ENCODE results near the gene TSHZ2.
"Not testable (repeated sequence)": the region's sequence is repeated elsewhere in the genome, so short reads cannot be mapped to it uniquely, and the experiment has no call there.

The TSHZ2 gene

DNA sequence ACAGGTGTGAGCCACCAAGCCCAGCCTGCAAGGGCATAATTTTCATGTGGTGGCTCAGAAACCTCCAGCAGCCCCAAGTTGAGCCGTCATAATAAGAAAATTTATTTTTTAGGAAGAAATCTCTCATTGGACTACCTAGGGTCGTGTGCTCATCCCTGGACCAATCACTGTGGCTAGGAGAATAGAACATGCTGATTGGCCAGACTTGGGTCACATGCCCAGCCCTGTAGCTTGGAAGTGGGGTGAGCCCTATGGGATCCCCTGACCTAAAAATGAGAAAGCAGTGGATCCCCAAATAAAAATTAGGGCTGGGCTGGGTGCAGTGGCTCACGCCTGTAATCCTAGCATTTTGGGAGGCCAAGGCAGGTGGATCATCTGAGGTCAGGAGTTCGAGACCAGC, 466.2 kb downstream of the TSHZ2 start:
- no peak for DNase-seq

DNA sequence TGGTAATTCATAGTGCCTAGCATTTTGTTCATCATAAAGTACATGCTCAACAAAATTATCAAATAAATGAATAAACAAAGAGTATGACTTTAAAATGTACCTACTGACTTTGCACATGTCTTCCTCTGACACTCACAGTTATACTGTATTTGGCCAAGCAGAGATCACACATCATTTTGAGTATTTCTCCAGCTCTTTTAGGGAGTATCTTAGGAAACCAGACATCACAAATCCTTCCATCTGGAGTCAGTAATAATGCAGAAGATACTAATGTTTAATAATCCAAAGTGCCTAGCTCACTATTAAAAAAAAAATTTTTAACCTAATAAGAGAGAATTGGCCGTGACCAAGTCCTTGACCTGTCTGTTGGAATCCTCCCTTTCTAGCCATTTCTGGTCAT, 466.9 kb downstream of the TSHZ2 start:
- DNase-seq, result no peak

DNA sequence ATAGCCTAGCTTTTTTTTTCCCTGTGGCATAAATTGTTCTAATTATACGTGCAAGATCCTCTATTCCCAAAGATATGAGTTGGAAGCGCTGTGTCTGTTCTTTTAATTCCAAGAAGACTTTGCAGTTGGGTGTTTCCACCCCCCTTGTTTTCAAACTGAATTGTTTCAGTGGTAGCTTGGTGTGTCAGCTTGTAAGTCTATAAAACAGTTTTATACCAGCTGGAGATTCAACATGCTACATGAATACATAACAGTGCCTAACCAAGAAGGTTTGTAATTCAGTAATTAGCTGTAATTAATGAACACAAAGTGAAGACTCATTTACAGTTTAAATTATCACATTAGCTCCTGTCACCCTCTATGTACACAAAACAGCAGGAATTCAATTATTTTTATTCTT, 467.5 kb downstream of the TSHZ2 start:
- DNase-seq, result no peak

DNA sequence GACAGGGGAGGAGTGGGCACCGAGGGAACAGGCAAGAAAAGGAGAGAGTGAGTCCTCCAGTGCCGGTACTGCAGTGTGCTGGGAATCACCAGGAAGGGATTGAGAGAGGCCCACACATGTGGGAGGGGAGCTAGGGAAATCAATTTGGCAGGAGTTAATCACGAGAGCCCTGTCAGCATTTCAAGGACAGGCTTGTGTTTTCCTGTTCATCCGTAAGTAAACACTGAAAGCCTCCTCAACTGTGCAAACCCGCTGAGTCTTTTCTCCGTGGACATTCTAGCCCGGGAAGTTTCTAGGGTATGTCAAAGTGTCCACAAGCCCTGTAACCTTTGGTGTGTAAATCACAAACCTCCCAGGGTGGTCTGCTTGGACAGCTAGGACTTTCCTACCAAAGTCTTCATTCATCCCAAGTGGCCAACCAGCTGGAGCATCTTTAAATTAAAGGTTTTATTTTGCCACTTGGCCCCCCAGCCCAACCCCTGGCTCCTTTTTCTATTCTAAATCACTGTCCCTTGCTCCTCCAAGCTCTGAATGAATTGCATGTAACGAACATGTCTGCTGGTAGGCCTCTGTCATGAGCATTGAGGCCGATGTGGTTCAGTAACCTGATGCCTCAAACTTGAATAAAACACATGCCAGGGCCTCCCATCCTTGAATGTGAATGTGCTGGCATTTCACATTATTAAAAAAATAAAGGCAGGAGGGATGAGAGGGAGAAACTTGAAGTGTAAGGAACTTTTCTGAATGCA, 472.4 kb downstream of the TSHZ2 start:
- no peak for DNase-seq

DNA sequence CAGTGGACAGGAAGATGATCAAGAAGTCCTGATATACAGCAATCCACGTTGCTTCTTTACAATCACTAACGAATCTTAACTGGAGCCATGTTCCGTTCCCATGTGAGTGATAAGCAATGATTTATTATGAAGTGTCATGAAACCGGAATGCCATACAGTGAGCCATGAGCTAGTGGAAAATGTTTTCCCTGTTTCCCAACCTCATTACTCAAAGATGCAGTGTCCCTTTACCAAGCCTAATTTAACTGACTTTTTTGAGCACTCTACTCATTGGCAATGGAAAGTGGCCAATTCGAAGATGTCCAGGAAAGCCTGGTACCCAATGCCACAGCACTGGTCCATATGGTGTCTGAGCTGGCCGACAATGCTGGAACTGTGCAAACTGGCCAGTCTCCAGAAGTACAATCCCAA, 473.2 kb downstream of the TSHZ2 start:
- no peak for DNase-seq

DNA sequence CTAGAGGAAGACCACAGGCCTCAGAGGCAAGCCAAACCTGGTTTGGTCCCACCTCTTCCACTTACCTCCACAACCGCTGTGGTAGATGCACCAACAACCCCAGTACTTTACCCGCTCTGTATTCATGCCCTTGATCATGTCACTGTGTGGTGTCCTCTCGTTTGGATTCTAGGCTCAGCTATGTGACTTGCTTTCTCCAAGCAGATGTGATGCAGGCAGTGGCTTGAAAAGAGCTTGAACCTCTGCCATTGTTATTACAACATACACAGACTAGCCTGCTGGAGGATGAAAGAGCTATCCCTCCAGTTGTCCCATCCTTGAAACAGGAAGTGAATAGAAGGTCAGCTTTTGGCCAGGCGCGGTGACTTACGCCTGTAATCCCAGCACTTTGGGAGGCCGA, 473.8 kb downstream of the TSHZ2 start:
- no peak for DNase-seq

DNA sequence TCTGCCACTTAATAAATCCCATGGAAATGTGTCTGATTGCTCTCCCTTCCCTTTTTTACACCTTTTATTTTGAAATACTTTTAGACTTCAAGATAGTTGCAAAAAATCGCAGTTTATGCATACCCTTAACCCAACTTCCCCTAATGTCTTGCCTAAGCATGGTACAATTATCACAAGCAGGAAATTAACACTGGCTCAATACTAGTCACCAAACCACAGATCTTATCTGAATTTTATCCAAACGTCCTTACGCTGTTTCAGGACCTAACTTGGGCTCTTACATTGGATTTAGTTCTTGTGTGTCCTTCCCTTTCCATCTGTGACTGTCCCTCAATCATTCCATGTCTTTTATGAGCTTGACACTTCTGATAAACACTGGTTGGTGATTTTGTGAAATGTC, 475.2 kb downstream of the TSHZ2 start:
- DNase-seq, result no peak

DNA sequence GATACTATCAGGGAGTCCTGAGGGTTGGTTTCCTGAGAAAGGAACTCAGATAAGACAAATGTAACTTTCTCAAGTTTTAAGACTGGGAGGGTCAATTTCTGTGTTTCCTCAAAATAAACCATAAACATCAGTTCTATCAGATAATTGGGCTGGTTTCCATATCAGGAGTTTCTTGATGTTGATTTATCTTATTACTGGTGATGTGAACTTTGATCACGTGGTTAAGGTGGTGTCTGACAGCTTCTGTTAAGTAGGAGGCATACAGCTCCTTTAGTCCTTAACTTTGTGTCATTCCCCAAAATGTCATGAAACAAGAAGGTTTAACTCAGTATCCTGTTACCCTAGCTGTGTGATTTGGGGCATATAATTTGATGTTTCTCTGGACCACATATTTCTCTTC, 476.3 kb downstream of the TSHZ2 start:
- no peak for DNase-seq

DNA sequence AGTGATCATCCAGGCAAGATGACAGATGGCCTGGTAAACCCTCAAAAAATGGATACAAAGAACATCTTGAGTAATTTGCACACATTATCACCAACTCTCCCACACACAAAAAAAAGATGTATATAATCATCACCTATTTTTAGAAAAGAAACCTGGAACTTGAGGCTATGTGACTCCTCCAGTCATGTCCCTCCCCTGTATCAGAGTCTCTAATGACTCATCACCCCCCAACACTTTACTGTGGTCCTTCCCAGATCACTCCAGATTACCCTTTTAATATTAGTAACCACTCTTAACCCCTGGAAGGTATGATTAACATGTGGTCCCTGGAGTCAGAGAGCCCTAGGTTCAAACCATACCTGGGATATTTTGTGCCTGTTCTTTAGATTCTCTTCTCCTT, 476.7 kb downstream of the TSHZ2 start:
- DNase-seq, result no peak

DNA sequence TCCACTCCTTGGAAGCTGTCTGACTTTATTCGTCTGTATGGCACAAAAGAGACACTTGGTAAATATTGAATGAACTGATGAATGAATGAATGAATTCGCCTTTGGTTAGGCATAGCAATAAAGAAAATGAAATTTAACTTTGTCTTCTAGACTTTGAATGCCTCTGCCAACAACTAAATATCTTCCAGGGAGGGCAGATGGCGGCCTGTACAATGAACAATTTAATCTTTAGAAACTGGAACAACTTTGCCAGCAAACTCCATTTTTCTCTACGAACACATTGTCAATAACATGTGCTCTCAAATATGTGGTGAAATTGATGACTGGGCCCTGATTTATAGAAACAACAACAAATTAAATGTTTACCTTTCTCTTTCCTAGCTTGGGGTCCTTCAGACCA, 480.9 kb downstream of the TSHZ2 start:
- no peak for DNase-seq

DNA sequence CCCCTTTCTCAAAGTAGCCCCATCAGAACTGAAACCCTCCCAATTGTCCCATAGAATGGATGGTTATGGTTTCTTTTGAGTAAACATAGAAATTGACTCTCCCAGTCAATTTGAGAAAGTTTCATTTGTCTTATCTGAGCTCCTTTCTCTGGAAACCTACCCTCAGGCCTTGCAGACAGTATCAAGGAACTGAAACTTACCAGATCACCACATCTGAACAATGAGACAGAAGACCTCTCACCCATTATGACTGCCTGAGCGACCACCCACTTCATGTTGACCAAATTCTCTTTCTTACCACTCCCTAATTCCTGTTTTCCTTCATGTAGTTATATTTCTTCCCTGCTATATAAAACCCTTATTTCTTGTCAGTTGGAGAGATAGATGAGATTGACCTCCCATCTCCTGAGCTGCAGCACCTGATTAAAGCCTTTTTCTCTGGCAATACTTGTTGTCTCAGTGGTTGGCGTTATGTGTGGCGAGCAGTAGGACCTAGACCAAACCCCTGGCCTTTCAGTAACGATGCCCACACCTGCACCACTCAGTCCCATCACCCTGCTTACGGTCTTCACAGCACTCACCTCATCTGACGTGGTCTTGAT, 482.6 kb downstream of the TSHZ2 start:
- DNase-seq, result no peak

DNA sequence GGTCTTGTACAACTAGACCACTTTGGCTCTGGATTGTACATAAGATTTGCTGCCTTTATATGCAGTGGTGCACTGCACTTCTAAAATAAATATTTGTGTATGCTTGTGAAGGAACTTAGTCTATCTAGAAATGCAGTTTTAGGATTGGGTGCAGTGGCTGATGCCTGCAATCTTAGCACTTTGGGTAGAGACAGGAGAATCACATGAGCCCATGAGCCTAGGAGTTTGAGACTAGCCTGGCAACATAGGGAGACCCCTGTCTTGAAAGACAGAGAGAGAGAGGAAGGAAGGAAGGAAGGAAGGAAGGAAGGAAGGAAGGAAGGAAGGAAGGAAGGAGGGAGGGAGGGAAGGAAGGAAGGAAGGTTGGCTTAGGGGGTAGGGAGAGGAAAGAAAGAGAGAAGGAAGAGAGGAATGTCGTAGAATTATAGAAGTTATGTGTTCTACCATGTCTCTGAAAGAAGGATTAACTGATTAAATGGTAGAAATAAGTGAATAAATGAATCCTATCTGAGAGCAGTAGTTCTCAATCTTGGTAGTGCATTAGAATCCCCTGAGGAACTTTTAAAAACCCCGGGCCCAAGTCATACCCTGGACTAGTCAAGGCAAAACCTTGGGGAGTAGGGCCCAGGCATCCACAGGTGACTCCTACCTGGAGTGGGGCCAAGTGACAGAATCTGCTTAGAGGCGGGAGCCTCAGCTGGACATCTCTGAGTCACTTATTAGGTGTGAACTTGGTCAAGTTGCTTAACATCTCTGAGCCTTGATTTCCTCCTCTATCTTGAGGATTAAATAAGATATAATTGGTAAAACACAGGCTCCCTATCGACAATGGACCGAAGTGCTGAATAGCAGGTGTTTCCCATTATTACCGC, 491.2 kb downstream of the TSHZ2 start:
- DNase-seq, result no peak

DNA sequence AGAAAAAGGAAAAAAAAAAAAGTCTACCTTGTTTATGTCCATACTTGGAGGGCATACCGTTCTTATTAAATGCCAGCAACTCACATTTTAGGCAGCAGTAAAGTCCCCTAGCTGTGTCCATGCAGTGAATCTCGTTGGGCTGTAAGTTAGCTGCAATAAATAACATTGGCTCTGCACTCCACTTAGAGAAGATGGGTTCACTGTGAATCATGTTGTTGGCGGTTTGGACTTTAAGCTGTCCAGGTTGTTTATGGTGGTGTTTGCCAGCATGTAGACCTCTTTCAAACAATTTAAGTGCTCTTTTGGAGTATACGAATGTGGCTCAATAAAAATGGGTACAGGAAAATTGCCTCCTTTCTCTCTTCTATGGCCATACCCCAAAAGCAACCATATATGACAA, 494.1 kb downstream of the TSHZ2 start:
- no peak for DNase-seq

DNA sequence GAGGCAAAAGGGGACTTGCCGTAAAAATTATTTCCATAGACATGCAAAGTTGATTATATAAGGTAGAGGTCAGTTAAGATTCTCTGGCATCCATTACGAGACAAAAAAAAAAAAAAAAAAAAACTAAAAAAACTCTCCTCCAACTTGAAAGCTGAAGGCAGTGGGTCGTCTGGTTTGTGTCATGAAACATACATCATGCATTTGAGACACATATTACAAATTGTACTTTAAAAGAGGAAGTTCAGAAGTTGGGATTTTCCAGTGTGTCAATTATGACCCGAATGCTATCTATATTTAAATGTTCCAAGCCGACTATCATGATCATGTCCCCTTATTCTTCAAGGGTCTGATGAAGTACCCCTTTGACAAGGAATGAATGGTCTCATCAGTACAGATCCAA, 496.4 kb downstream of the TSHZ2 start:
- no peak for DNase-seq

DNA sequence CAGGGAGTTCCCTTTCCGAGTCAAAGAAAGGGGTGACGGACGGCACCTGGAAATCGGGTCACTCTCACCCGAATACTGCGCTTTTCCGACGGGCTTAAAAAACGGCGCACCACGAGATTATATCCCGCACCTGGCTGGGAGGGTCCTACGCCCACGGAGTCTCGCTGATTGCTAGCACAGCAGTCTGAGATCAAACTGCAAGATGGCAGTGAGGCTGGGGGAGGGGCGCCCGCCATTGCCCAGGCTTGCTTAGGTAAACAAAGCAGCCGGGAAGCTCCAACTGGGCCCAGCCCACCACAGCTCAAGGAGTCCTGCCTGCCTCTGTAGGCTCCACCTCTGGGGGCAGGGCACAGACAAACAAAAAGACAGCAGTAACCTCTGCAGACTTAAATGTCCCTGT, 500.7 kb downstream of the TSHZ2 start:
- DNase-seq, result not testable (repeated sequence)

DNA sequence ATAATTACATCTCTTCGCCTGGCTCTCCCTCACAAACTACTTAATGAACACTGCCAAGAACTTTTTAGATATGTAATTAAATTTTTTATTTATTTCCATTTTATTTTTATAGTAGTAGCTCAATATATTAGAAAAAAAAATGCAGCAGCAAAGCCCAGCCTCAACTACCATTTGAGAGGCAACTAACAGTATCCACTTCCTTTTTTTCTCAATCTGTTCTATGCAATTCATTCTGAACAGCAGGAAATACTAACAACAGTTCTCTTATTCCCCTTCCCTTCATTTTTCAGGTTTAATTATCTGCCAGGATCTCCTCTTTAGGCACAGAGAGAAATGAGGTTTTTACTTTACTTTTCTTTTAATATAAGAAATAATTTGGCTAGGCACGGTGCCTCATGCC, 508.8 kb downstream of the TSHZ2 start:
- DNase-seq, result no peak

DNA sequence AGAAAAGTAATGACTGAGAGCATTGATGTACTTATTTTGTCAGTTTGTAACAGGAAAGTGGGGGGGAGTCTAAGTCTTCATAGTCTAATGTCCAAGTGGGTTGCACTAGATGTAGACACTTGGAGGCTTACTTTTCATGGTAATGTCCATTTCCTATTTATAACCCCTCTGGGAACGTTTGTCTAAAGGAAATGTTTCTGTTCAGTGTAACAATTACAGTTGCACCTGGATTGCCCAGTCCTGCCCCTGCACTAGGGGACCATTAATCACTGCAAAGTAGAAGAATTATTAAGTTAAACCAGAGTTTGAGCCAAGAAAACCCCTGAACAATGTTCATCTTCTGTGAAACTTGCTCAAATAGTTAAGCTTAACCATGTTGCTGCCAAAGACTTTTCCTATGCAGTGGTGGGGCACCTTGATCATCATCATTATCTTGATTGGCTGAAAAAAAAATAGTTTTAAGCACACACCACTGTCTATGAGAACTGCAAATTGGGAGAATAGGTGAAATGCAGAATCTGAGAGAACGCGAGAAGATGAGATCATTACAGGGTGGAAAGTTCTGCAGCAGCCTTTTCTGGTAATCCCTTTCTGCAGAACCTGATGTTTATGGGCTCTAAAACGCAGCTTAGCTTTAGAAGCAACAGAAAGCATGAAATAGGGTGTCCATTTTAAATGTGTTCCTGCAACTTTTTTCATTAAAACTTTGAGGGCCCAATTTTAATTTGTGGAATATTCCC, 515.5 kb downstream of the TSHZ2 start:
- no peak for DNase-seq

DNA sequence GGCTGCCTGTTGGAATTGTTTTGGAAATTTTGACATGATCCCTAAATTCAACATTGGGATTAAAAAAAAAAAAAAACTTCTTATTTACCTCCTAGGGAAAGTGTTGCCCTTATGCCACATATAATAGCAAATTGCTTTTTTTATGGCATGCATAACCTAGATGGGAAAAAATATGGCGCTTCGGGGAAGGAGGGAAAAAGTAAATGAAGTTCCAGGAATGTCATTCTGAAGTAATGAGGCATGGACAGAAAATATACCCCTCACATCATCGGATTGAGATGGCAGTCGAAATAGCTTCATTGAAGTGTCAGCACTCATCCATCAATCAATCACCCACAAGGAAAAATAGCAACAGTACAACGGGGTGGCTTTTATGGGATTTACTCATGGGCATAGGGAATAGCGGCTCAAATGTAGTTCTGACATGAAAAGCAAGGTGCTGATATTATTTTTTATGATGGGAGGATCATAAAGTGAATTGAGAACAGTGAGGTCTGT, 516.7 kb downstream of the TSHZ2 start:
- no peak for DNase-seq

DNA sequence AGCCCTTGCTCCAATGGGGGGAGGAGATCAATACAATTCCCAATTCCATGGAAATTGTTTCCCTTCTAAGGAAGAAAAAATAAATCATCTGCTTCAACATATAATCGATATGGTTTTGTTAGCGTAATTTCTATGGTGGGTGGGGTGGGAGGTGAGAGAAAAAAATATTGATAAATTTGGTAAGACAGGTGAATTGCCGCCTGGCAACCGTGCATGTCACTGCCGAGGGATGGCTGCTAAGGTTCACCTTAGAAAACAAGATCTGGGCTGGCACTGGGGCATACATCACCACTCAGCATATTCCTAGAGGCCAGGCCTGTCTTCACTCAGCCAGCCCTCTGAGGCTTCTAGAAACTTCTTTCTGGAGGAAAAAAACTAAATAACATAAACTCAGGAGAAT, 517.4 kb downstream of the TSHZ2 start:
- no peak for DNase-seq

DNA sequence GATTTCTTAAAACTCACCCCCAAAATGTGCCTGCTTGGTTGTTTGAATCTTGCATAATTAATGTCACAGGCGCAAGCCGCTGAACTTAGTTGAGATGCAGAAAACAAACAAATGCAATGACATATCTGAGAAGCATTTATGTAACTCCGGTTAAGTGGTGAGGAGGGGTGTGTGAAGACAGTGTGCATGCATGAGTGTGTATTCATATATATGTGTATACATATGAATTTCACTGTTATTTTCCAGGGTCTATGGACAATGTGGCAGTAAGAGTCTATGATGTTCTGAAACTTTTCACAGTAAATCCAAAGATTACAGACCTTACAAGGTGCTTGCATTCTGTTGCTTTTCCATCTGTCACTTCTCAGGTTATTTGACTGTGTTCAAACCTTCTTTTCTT, 518.5 kb downstream of the TSHZ2 start:
- no peak for DNase-seq

DNA sequence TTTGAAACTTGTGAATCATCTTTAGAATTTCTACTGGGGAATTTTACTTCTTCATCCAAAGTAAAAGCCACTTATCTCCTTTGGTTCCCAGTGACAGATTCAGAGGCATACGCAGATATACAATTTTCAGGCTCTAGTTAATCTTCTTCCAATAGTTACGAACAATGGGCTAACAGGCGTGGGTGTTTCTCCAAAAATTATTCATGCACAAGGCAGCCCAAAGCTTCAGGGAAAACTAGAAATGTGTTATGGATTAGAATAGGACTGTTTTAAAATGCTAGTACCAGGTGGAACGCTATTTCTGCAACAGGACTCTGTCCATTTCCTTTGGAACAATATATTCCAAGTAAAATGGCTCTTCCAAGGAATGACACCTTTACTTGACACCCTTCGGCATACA, 519.3 kb downstream of the TSHZ2 start:
- DNase-seq, result no peak

DNA sequence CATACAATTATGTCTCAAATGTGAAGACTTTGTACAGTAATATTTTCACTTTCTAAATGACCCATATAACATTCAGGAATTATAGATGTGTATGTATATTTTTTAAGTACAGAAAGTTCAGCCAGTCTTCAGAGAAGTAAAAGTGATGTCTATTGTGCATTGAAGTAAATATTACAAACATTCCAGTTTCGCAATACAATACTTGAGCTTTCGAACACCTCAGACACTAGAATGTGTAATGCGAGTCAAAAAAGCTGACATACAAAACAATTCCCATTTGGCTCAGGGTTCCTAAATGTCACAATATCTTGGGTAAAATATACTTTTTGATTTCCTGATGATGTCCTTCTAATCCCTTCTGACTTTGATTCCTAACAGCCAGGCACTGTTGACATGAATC, 520.1 kb downstream of the TSHZ2 start:
- no peak for DNase-seq

DNA sequence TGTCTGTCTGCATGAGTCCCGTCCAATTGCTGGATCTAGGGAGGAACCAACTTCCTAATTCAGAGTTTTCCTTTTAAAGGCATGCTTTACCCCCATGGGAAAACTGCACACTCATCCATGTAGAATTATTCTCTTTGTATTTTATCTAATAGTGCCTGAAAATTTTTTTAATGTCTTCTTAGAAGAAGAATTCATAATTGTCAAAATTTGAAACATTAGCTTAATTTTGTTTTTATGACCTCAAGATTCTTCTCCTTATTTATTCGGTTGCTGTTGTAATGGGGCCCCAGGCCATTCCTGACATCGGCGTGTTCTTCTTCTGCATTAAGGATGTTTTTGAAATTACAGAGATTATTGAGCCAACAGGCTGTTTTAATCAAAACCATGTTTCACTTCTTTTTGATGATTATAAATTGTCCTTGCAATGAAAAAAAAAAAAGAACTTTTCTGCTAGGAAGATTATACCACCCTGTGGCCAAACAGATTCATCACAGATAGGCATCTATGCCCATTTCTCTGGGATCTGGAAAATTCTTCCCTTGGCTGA, 521.2 kb downstream of the TSHZ2 start:
- DNase-seq, result no peak
